GM19023 (cell line): ENCODE results near the gene WASL.

Experiments used
- ATAC-seq: cut with Tn5 transposase; IDR thresholded peaks from one replicate; pipeline ENCODE4 v1.9.1; 2021; ENCODE audit warnings: mild to moderate bottlenecking, moderate library complexity; ENCODE audit not compliant: unreplicated experiment

The WASL gene

DNA sequence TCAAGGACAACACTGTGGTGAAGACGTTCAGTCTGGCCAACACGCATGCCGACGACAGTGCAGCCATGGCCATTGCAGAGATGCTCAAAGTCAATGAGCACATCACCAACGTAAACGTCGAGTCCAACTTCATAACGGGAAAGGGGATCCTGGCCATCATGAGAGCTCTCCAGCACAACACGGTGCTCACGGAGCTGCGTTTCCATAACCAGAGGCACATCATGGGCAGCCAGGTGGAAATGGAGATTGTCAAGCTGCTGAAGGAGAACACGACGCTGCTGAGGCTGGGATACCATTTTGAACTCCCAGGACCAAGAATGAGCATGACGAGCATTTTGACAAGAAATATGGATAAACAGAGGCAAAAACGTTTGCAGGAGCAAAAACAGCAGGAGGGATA lies 86.5 kb downstream of the WASL start:
- ATAC-seq = no peak

DNA sequence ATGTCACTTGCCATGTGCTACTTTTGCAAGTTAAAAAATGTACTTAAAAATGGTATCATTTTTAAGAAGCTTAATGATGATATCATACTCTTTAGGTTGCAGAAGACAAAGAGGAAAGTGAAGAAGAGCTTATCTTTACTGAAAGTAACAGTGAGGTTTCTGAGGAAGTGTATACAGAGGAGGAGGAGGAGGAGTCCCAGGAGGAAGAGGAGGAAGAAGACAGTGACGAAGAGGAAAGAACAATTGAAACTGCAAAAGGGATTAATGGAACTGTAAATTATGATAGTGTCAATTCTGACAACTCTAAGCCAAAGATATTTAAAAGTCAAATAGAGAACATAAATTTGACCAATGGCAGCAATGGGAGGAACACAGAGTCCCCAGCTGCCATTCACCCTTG lies 87.0 kb downstream of the WASL start:
- no peak for ATAC-seq

DNA sequence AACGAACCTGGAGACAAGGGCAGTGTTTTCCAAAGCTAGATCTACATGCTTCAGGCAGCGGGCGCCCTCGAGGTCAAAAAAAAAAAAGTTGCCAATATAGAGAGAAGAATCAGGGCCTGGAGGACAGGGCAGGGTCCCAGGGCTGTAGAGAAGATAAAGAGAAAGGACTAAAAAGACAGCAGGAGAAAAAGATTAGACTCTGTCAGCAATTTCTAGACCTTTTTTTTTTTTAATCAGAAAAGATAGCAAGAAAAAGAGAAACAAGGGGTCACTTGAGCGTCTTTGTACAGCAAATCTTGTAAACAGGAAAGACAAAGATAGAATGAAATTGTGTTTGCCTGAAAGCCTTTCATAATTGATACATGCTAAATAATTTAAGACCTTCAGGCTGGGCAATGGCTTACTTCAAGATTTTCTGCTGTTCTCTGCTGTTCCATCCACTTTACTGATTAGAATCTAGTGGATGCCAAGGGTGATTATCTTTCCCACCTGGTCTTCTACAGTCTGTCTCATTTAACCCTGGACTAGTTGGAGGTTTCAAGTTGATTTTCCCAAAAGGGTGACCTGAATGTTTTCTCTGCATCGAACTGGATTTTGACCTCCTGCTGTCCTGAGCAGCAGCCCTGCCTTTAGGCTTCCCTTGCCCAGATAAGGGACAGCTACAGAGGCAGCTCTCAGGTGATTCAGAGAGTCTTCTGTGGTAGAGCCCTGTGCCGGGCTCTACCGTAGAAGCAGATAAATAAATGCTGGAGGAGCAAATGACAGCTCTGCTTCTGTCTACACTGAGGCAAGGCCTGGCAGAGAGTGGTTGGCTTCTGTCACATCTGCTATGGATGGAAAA lies 88.1 kb downstream of the WASL start:
- ATAC-seq = no peak

DNA sequence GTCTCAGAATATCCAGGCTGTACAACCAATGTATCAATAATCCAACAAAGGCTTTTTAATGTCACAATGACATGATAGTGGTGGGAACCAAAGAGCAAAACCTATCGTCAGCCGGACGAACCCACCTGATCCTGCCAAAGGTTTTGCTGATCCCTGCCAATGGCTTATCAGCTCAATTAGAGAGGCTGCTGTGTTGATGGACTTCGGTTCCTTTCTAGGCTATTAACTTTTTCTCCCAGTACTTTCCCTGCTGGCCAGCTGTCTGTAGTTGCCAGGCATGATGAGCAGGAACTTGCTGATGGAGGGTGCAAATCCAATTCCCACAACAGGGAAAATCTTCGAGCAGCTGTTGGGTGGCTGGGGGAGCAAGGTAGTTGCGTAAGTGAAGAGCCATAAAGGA lies 90.8 kb downstream of the WASL start:
- ATAC-seq = no peak

DNA sequence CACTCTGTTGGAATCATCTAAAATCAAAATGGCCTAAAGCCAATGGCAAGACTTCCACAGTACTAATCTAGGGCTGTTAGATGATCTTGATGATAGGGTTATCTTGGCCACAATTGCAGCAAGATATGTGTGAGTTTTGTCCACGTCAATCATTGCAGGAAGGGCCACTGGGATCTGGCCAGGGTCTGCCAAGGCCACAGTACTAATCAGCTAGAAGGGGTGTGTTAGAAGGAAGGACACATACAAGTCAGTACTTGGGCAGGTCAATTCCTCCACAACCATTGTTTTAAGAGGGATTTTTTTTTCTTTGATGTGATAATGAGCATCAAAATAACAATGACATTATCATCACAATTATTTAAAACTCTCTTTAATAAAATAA lies 91.5 kb downstream of the WASL start:
- ATAC-seq = no peak

DNA sequence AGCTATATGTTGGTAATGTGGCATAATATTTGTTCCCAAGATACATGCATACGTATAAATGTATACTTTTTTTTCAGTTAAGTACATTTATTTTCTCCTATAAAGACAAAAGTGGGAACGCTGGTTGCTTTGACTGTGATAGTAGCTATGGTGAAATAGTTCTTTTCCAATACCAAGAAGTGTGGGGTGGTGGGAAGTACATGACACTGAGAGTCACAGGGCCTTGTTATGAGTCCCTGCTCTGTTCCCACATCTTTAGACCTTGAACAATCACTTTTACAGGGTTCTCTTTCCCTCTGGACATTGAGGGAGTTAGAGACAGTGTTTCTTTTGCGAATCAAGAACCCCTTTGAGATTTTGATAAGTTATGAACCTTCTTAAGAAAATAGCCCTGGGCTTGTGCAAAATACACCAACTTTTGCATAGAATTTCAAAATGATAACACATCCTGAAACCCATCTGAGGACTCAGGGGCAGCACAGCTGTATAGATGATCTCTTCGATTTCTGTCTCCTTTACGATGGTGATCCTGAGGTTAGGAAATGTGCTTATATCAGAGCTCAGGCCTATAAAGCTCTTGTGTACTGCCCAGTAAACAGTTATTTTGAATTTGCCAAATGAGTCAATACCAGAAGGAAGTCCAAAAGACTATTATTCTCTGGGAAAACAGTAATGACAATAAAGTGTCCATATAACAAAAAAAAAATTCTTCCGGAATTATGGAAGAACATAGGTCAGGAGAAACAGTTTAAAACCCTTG lies 92.1 kb downstream of the WASL start:
- no peak for ATAC-seq

DNA sequence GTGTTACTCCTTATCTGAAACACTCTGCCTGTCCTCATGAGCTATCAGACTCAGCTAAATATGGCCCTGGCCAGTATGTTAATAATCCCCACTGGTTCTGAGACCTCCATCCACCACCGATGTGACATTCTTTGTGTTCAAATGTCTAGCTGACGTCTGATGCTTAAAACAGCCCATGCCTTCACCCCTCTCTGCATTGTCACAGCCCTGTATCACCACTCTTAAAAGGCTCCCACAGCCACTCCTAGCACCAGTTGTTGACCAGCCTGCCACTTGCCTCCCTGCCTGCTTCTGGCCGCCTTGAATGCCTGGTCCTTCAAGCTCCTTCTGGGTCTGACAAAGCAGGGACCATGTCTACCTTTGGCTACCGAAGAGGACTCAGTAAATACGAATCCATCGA lies 93.2 kb downstream of the WASL start, which contains the start of gene LMOD2:
Gene LMOD2 (plus strand): TSS at position 253 of the 400 bp plus-strand sequence. CDS start 98 bp downstream, at position 351.
- ATAC-seq = no peak

DNA sequence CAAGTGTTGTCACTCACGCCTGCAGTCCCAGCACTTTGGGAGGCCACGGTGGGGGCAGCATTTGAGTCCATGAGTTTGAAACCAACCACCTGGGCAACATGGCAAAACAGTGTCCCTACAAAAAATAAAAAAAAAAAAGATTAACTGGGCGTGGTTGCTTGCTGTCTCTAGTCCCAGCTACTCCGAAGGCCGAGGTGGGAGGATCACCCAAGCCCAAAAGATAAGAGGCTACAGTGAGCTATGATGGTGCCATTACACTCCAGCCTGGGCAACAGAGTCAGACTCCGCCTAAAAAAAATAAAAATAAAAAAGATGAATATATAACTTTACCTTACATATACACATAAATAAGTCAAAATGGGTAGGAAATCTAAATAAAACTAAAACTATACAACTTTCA lies 95.6 kb downstream of the WASL start:
- ATAC-seq = no peak

DNA sequence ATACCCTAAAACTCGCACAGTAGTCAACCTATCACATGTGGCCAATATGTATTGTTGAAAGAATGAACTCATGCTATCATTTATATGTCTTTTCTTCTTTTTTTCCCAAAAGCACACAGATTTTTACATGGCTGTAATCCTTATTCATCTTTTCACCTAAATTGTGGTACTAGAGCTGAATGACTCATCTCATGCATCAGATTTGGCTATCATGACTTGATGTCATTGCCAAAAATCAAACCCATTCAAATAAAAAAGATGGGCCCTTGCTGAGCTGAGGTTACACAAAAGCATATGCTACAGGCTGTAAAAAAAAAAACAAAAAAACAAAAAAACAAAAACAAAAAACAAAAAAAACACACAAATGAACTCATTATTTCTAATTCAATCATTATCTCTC lies 96.4 kb downstream of the WASL start:
- no peak for ATAC-seq

DNA sequence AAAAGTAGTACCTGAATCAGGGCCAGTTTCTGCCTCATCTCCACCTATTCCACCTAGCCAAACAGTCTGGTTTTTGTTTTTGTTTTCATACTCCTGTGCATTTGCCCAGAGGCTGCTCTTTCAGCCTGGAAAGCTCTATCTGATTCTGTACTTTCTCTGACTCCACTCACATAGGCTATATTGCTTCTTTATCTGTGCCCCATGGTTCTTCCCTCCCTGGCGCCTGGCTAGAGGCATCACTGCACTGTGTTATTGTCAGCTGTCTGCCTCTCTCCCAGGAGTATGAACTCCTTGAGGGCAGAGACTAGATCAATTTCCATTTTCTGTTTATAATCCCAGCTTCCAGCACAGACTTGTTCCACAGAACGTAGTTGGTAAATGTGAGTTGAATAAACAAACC lies 98.2 kb downstream of the WASL start:
- no peak for ATAC-seq

DNA sequence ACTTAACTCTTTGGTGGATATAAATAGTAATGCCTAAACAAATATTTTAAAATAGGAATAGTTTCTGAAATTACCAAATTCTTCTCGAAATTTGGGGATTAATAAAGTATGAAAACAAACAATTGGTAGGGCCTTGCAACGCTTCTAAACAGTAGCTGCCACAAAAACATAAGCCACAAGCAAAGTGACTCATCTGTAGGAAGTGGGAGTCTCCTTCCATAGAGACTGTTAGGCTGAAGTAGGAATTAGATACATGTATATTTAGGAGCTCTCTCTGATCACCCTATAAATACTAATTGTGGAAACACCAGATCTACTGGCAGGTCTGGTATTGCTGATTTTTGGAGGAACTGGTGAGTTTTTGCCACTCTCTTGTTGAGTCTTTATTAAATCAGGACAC lies 98.8 kb downstream of the WASL start:
- no peak for ATAC-seq

DNA sequence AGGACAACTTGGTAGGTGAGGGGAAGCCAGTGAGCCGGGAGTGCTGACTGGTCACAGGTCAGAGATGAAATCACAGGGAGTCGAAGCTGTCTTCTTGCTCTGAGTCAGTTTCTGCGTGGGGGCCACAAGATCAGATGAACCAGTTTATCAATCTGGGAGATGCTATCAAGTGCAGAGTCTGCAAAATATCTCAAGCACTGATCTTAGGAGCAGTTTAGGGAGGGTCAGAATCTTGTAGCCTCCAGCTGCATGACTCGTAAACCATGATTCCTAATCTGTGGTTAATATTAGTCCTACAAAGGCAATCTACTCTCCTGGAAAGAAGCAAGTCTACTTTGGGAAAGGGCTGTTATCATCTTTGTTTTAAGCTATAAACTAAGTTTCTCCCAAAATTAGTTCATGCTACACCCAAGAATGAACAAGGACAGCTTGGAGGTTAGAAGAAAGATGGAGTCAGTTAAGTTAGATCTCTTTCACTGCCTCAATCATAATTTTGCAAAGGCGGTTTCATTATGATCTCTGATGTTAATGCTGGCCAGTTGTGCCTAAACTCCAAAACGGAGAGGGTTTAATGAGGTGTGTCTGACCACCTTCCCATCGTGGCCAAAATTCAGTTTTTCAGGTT lies 101.6 kb downstream of the WASL start:
- no peak for ATAC-seq

DNA sequence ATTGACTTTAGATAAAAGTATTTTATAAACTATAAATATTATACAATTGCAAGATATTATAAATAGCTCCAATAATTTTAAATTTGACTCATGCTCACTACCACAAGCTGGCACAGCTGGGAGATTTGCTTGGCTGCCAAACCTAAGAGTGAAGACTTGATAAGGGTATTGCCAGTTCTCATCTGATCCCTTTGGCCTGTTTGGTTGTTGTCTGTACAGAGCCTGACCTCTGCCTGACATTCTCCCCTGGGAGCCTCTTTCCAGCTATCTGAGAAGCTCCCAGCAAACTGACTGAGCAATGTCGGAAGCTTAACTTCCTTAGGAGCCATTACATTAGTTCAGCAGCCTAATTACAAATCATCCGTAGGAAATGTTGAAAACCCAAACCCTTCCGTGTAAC lies 103.3 kb downstream of the WASL start:
- ATAC-seq = no peak

DNA sequence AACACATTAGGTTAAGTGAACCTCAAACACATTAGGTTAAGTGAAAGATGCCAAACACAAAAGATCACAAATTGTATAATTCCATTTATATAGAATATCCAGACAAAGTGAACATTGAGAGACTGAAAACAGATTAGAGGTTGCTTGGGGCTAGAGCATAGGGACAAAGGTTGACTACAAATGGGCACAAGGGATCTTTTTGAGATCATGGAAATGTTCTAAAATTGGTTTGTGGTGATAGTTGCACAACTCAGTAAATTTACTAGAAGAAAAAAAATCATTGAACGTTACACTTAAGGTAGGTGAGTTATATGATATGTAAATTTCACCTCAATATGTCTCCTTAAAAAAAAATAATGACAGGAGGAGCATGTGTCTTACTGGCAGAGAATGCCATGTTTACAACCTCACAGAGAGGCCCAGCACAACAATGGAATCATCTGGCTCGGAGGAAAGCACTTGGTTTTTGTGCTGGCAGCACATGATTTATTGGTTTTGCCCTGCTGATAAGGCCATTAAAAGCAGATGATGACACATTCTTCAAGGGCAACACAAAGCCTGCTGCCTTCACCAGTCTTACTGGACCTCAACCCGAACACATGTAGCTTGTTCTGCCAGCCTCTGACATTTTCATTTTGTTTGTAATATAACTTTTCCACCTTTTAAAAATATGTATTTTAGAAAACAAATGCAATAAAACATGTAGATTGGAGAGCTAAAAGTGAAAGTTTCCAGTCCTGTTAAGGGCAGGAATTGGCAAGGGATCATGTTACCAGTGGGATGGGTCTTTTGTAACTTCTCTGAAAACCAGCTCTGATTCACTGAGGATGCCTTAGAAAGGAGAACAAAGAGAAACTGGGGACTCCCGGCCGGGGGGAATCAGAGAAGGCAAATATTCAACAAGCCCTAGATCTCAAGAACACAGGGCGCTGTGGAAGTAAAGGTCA lies 105.0 kb downstream of the WASL start:
- ATAC-seq = no peak

DNA sequence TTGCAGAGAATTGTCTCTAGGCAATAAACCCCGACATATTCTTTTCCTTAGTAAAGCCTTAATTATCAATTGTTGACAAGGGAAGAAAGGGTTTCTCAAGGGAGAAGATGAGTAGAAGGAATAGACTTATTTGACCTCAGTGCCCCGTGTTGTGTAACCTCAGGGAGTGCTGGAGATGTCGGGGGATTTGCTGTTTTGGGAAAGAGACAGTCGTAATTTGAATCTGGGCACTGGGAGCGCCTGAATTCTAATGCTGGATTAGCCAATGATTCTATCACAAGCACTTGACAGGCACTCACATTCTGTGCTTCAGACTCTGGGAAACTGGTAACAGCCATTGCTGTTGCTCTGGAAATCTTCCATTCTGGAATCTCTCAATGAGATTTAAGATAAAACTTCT lies 106.9 kb downstream of the WASL start:
- ATAC-seq = no peak

DNA sequence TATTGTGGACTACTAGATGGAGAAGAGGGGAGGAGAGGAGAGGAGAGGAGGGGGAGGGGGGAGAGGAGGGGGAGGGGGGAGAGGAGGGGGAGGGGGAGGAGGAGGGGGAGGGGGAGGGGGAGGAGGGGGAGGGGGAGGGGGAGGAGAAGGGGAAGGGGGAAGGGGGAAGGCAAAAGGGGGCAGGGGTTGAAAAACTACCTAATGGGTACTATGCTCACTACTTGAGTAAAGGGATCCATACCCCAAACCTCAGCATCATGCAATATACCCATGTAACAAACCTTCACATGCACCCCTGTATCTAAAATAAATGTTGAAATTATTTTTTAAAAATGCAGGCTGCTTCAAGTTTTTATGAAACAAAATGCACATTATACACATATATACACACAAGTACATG lies 108.2 kb downstream of the WASL start:
- no peak for ATAC-seq

DNA sequence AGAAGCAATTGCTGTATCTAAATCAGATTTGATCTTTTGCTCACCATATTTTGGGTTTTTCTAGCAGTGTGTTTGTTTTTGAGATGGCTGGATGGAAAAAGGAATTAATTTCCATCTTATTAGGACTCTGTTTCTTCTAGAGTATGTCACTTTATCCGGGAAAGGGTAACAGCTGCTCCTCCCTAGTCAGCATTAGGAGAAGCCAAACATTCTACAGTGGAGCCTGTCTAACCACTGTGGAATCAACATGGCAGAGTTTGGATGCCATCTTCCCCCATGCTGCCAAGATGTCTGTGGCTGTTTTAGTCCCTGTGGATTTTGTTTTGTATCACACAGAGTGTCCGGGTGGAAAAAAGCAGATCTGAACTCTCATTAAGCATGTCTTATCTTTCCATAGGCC lies 109.2 kb downstream of the WASL start:
- no peak for ATAC-seq

DNA sequence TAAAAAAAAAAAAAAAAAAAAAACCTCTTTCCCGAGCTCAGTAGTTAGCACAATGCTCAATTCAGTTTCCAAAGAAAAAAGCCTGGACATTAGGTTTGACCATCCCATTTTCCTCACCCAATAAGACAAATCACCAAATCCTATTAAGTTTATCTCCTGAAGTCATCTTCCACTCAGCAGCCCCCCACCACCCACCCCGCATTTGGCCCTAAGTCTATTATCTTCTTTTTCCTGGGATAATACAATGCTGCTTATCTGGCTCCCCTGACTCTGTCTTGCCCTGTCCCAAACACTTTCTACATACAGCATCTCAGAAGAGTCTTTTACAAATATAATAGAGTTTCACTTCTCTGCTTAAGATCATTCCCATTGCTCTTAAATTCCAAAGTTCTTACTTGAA lies 110.9 kb downstream of the WASL start:
- no peak for ATAC-seq

DNA sequence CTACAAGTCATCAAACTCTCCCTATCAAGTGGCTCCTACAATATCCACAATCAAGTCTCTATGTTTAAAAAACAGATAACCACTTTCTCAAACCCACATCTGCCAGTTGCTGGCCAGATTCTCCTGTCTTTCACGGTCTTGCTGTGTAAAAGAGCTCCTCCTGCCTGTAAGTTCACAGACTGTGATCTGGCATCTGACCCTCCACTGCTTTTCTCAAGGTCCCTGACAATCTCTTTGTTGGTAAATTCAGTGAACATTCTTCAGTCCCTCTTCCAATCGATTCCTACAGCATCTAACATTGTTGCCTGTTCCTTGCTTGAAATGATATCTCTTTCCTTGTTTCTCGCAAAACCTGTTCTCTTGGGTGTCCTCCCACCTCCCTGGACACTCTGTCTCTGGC lies 111.6 kb downstream of the WASL start:
- no peak for ATAC-seq

DNA sequence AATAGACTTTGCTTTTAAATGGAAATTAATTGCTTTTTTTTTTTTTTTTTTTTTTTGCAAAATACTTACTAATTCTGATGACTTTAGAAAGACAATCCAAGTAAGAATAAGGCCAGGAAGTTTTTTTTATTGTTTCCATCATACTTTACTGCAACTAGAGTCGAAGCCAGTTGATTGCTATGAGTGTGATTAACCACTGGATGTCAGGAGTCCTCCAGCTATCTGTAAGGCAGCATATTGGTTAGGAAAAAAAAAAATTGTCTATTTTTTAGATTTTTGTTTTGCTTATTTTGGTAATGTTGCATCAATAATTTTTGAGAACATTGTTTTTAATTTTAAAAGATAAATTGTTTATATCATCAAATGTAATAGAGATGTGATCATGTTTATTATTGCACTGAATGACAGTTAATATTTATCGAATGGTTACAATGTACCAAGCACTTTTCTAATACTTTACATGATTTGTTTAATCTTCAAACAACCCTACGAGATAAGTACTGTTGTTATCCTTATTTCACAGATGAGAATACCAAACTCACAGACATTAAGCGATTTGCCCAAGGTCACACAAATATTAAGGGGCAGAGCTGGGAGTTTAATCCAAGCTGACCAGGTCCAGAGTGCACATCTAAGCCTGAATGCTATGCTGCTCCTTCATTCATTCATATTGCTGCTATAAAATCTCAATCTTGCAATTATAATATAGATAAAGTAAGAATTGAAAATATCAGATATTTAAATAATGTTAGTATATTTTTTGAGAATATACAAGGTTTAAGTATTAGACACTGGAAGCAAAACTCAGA lies 113.0 kb downstream of the WASL start:
- ATAC-seq = no peak
